Neutrophil (primary cell): Measurements from ENCODE around the gene FBXO46.
"Not testable (repeated sequence)": the region's sequence is repeated elsewhere in the genome, so short reads cannot be mapped to it uniquely, and the experiment has no call there.

ENCODE experiments used
- H3K27ac ChIP-seq: fragments of 200-600 bp; sonication (generic); 2 replicates; pipeline ENCODE4 v1.5.1; 2016; ENCODE audit warnings: mild to moderate bottlenecking, moderate library complexity
- H3K27me3 ChIP-seq: fragments of 200-600 bp; sonication (generic); 2 replicates; pipeline ENCODE4 v1.6.0; 2016; ENCODE audit warnings: mild to moderate bottlenecking
- H3K36me3 ChIP-seq: fragments of 200-600 bp; sonication (generic); 2 replicates; pipeline ENCODE4 v1.5.1; 2017
- H3K4me1 ChIP-seq, 2 experiments: fragments of 200-600 bp in 1 of 2; sonication (generic) in 1 of 2; 1 replicate in 1 of 2; 2 replicates in 1 of 2; pipeline versions ENCODE4 v1.5.1 to v1.6.1; 2013 to 2016; ENCODE audit warnings: low read depth in 1 of 2, low read length in 1 of 2, mild to moderate bottlenecking in 1 of 2, moderate library complexity in 1 of 2; ENCODE audit not compliant: control insufficient read depth in 1 of 2, insufficient read depth in 1 of 2
- H3K4me3 ChIP-seq, 2 experiments: fragments of 200-600 bp in 1 of 2; sonication (generic) in 1 of 2; 1 replicate in 1 of 2; 2 replicates in 1 of 2; pipeline ENCODE4 v1.5.1; 2013 to 2016; ENCODE audit warnings: low read depth in 1 of 2, low read length in 1 of 2, mild to moderate bottlenecking in 1 of 2, moderate library complexity in 1 of 2
- H3K9me3 ChIP-seq: fragments of 200-600 bp; sonication (generic); 2 replicates; pipeline ENCODE4 v1.5.1; 2016
- TF ChIP-seq, protein P1 (sequence below): fragments of 200-600 bp; sonication (generic); IDR thresholded peaks from 2 replicates; pipeline ENCODE4 v1.5.1; 2016; ENCODE audit warnings: antibody characterized with exemption

The FBXO46 gene

DNA sequence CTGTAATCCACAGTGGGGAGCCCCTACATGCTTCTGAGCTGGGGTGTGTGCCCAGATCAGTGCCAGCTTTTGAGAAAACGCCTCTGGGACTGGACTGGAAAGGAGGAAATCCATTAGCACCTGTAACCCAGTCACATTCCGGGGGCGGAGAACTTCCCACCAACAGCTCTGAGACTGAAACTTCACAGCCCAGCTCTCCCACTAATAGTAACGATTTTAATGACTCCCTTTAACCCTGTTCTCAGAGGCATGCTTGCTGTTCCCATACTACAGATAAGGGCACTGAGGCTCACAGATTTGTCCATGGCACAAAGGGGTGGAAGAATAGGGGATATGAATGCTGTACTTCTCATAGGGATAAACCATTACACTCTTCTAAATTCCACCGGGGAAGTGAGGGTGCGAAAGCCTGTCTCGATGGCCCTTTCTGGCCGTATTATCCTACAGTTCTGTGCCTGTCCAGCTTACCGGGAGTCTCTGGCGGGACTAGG lies 851 bp downstream of the FBXO46 start:
- Histone ChIP-seq H3K27me3 (no peaks in the 10 kb centered on the region), H3K9me3 (no peaks in the 10 kb centered on the region), H3K4me1 (peaks cover 16 to 18% of the 10 kb centered on the region in 2 experiments), H3K27ac (peak overlapping the region; percentile 68), H3K4me3 (peak overlapping the region; percentile 67 to 88), H3K36me3 (peaks cover 10% of the 10 kb centered on the region)
- TF ChIP-seq, protein P1, sequence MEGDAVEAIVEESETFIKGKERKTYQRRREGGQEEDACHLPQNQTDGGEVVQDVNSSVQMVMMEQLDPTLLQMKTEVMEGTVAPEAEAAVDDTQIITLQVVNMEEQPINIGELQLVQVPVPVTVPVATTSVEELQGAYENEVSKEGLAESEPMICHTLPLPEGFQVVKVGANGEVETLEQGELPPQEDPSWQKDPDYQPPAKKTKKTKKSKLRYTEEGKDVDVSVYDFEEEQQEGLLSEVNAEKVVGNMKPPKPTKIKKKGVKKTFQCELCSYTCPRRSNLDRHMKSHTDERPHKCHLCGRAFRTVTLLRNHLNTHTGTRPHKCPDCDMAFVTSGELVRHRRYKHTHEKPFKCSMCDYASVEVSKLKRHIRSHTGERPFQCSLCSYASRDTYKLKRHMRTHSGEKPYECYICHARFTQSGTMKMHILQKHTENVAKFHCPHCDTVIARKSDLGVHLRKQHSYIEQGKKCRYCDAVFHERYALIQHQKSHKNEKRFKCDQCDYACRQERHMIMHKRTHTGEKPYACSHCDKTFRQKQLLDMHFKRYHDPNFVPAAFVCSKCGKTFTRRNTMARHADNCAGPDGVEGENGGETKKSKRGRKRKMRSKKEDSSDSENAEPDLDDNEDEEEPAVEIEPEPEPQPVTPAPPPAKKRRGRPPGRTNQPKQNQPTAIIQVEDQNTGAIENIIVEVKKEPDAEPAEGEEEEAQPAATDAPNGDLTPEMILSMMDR, result no peak

DNA sequence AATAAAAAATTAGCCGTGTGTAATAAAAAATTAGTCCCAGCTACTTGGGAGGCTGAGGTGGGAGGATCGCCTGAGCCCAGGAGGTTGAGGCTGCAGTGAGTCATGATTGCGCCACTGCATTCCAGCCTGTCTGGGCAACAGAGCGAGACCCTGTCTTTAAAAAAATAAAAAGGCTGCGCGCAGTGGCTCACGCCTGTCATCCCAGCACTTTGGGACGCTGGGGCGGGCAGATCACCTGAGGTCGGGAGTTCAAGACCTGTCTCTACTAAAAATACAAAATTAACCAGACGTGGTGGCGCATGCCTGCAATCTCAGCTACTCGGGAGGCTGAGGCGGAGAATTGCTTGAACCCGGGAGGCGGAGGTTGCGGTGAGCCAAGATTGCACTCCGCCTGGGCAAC lies 2.0 kb downstream of the FBXO46 start:
- H3K27ac ChIP-seq, H3K4me3 ChIP-seq, H3K9me3 ChIP-seq, H3K27me3 ChIP-seq: not testable (repeated sequence)
- Histone ChIP-seq H3K36me3 (peaks cover 10% of the 10 kb centered on the region), H3K4me1 (peaks cover 16 to 18% of the 10 kb centered on the region in 2 experiments)

DNA sequence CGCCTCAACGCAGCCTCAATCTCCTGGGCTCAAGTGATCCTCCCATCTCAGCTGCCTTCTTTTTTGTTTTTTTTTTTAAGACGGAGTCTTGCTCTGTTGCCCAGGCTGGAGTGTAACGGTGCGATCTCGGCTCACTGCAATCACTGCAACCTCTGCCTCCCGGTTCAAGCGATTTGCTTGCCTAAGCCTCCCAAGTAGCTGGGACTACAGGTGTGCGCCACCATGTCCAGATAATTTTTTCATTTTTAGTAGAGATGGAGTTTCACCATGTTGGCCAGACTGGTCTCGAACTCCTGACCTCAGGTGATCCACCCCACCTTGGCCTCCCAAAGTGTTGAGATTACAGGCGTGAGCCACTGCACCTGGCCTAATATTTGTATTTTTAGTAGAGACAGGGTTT lies 10.6 kb downstream of the FBXO46 start:
- not testable (repeated sequence) for H3K27me3 ChIP-seq, H3K9me3 ChIP-seq, H3K4me3 ChIP-seq
- peak overlapping the region; percentile 62 for H3K27ac ChIP-seq
- H3K36me3 ChIP-seq, result peaks cover 16% of the 10 kb centered on the region
- H3K4me1 ChIP-seq, result peaks cover 26 to 32% of the 10 kb centered on the region in 2 experiments

DNA sequence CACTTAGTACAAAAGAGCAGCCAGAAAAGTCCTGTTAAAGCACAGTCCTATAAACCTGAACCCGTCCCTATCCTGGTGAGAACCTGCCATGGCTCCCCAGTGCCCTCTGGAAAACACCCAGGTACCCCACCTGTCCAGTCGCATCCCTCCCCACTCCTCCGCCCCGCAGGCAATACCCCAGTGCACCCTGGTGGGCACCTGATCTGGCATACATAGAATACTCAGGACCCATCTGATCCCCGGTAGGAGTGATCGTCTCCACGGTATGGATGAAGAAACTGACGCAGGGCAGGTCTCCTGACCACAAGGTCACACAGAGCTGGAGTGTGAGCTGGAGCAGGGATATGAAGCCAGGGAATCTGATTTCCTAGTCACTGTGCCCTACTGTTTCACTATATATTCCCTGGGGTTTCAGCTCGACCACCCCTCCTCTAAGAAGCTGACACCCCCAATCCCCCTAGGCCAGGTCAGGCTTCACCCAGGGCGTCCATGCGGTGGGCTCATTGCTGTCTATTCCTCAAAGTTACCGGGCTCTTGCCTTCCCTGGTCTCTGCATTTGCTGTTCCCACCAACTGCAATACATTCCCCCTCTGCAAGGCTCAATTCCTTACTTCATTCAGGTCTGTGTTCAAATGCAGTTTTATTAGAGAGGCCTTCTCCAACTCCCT lies 12.6 kb downstream of the FBXO46 start:
- Histone ChIP-seq H3K4me3 (peak overlapping the region; percentile 74 to 83), H3K4me1 (peaks cover 26 to 32% of the 10 kb centered on the region in 2 experiments), H3K27ac (peak overlapping the region; percentile 97), H3K27me3 (no peaks in the 10 kb centered on the region), H3K36me3 (peaks cover 13% of the 10 kb centered on the region), H3K9me3 (no peaks in the 10 kb centered on the region)
- TF ChIP-seq, protein P1, result no peak

DNA sequence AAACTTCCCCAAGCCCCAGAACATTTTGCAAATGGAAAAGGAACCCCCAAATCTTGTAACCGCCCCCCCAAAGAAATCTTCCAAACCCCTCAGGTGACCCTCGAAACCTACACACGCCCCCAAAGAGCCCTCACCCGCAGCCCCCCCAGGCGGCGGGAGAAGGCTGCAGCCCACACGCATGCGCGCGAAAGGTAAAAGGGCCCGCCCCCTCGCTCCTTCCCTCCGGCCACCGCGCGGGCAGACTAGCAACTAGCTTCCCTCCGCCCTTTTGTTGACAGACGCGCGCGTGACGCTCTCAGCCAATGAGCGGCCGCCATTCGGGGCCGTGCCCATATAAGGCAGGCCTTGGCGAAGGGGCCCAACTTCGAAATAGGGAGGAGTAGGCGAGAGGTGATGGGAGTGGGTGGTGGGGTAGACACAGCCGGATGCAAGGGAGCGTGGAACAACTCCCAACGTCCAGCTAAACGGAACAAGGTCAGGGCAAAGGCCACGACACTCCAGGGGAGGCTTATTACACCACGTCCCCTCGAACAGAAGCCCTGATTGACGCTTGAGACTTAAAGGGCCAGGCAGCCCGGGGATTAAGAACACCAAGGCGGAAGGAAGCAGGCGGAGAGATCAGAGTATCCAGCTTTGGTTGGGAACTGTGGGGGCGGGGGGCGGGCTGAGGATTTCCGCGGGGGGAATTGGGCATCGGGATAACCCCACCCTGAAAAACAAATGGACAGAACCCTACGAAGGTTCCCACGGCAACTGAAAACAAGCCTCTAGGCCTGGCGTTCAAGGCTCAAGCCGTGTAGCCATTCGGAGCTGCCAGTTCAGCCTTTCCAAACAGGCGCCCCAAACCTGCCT lies 13.3 kb downstream of the FBXO46 start:
- Histone ChIP-seq H3K36me3 (peaks cover 16% of the 10 kb centered on the region), H3K4me3 (peak overlapping the region; percentile 74 to 83), H3K27me3 (no peaks in the 10 kb centered on the region), H3K4me1 (peaks cover 26 to 32% of the 10 kb centered on the region in 2 experiments), H3K9me3 (no peaks in the 10 kb centered on the region), H3K27ac (peak overlapping the region; percentile 97)
- TF ChIP-seq, protein P1, result peak; percentile 76

DNA sequence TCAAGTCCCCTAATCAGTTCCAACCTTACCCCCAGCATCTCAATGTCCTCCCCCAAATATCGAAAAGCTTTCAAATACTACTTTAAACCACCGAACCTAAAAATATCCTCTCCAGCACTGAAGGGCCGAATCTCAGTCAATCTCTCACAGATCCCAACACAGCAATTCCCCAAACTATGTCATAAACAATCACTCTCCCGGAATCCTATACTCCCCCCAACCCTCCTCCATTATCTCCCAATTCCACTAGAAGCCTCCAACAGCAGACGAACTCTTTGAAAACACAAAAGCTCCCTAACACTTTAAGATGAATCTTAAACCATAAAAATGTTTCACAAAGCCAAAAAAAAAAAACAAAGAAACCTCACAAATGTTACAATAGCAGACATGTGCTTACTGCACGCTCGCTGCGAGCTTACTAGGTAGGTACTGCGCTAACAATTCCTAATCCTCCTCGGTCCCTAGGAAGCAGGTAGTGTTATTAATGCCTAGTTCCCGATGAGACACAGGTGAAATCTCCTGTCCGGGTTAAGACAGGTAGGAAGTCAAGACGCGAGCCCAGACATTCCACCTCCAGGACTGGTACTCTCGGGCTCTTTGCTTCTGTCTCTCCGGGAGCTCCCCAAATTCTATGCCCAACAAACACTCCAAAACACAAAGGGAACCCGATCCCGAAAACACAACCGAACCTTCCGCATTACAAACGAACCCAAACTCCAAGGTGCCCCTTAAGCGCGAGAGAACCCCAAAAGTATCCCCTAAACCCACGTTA lies 14.2 kb downstream of the FBXO46 start:
- no peaks in the 10 kb centered on the region for H3K9me3 ChIP-seq
- H3K4me1 ChIP-seq, result peaks cover 22 to 32% of the 10 kb centered on the region in 2 experiments
- peak overlapping the region; percentile 74 to 83 for H3K4me3 ChIP-seq
- peaks cover 18% of the 10 kb centered on the region for H3K36me3 ChIP-seq
- H3K27ac ChIP-seq, result peak overlapping the region; percentile 97
- TF ChIP-seq, protein P1, result no peak
- H3K27me3 ChIP-seq, result no peaks in the 10 kb centered on the region
